ENCODE measurements around the gene TMPRSS9. TPM values are rescaled to one million over a fixed set of nuclear protein-coding genes. Genes with fewer than 3 reads are reported as not detected.
"Not testable (repeated sequence)": the region's sequence is repeated elsewhere in the genome, so short reads cannot be mapped to it uniquely, and the experiment has no call there.

The TMPRSS9 gene
- total and polyA plus RNA-seq, 2 experiments from 2014 or later, result 0.28 TPM; not detected in 1

DNA sequence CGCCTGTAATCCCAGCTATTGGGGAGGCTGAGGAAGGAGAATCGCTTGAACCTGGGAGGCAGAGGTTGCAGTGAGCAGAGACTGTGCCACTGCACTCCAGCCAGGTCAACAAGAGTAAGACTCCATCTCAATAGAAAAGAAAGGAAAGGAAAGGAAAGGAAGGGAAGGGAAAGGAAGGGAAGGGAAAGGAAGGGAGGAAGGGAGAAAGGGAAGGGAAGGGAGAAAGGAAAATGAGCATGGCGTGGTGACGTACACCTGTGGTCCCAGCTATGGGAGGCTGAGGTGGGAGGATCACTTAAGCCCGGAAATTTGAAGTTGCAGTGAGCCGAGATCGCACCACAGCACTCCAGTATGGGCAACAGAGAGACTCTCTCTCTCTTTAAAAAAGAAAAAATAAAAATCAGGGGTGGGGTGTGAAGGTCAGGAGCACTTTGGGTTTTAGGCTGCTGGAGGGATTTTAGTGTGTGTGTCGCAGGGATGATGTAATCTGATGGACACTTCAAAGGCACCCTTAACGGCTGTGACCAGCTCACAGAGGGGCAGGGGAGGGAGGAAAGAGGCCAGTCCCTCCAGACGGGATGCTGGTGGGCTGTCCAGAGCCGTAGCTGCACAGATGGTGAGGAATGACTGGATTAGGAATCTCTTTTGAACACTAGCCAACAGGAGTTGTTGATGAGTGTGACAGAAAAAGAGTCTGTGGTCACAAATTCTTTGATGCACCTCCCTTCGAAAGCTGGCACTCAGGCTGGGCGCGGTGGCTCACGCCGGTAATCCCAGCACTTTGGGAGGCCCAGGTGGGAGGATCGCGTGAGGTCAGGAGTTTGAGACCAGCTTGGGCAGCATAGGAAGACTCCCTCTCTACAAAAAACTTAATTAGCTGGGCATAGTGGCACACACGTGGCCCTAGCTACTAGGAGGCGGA lies 27.6 kb downstream of the TMPRSS9 start:
- no peak for DNase-seq
- 66 to 67% methylated on average over 20 of the region's 20 CpGs for WGBS, 2 experiments (ENCODE audit: low coverage in 1 of 2, low lambda C conversion rate in 2 of 2, missing lambda C conversion rate in 2 of 2)
- H3K27ac ChIP-seq, result no peak overlapping the region
- H3K4me1 ChIP-seq (ENCODE audit: insufficient read depth), result peaks cover 10% of the 10 kb centered on the region
- no peaks in the 10 kb centered on the region for H3K9me3 ChIP-seq (ENCODE audit: low read depth)
- no peaks in the 10 kb centered on the region for H3K79me2 ChIP-seq (ENCODE audit: insufficient read depth)
- no peak overlapping the region for H3K4me2 ChIP-seq (ENCODE audit: unreplicated experiment)
- in situ Hi-C loops (cut with MboI), result loop anchor here (10.0 kb wide), 1 partner anchor 103 kb away; the partner anchor contains the start of gene PEAK3
- no peaks in the 10 kb centered on the region for H3K36me3 ChIP-seq (ENCODE audit: low read depth)
- peaks cover 6% of the 10 kb centered on the region; the same call in 1 of the 2 replicates for H3F3A ChIP-seq (ENCODE audit: insufficient read depth)
- H3K27me3 ChIP-seq (replicated peaks; ENCODE audit: insufficient read depth), result no peaks in the 10 kb centered on the region
- no peak overlapping the region for H2AFZ ChIP-seq
- no peak overlapping the region for H3K9ac ChIP-seq
- TF ChIP-seq EZH2 (IDR thresholded peaks at IDR 0.05; ENCODE audit: insufficient read depth, poor library complexity, severe bottlenecking), result no peak
- no peak for TF ChIP-seq EZH2phosphoT487 (IDR thresholded peaks at IDR 0.05; ENCODE audit: insufficient read depth, low read depth)
- no peaks in the 10 kb centered on the region for H3K9me2 ChIP-seq (ENCODE audit: insufficient read depth)
- H3K4me3 ChIP-seq, result no peak overlapping the region
- no peaks in the 10 kb centered on the region for H4K20me1 ChIP-seq (ENCODE audit: insufficient read depth)

DNA sequence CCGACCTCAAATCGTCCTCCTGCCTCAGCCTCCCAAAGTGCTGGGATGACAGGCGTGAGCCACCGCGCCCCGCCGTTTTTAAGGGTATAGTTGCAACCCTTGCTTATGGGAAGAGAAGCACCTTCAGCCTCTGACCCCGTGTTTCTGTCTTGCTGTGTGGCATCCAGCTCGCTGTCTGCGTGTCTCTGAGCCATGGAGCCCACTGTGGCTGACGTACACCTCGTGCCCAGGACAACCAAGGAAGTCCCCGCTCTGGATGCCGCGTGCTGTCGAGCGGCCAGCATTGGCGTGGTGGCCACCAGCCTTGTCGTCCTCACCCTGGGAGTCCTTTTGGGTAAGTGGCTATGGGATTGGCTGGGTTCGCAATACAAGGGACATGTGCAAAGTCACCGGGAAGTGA lies 29.5 kb downstream of the TMPRSS9 start:
- no peak for DNase-seq
- in situ Hi-C loops (cut with MboI), result loop anchor here (10.0 kb wide), 1 partner anchor 105 kb away; the partner anchor contains the start of gene PEAK3
- no peak overlapping the region for H3K9ac ChIP-seq

DNA sequence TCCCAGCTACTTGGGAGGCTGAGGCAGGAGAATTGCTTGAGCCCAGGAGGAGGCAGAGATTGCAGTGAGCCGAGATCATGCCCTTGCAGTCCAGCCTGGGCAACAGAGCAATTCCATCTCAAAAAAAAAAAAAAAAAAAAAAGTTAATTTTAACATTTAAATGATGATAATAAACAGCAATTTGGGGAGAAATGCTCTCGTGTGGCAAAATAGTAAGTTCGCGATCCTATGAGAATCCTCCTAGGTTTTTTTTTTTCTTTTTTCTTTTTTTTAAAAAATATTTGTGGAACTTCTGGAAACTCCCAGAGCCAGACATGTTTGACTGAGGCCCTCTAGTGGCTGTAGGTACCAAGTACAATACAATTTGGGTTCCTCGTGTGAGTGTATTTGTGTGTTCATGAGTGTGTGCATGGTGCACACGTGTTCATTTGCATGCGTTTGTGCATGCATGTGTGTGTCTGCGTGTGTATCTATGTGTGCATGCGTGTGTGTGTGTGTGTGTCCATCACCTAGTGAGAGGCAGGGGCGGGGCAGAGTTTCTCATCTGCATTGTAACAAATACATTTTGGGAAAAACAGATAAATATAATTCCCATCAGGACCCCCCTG lies 31.2 kb downstream of the TMPRSS9 start:
- no peak overlapping the region for H3K4me3 ChIP-seq
- TF ChIP-seq EZH2 (IDR thresholded peaks at IDR 0.05; ENCODE audit: insufficient read depth, poor library complexity, severe bottlenecking) (no peak), EZH2phosphoT487 (IDR thresholded peaks at IDR 0.05; ENCODE audit: insufficient read depth, low read depth) (no peak)
- no peaks in the 10 kb centered on the region for H3K9me3 ChIP-seq (ENCODE audit: low read depth)
- no peaks in the 10 kb centered on the region for H3F3A ChIP-seq (ENCODE audit: insufficient read depth)
- H2AFZ ChIP-seq, result no peak overlapping the region
- DNase-seq, result peak; percentile 84
- in situ Hi-C loops (cut with MboI), result loop anchor here (10.0 kb wide), 1 partner anchor 236 kb away; the partner anchor contains the start of gene AP3D1
- no peak overlapping the region for H3K4me2 ChIP-seq (ENCODE audit: unreplicated experiment)
- H4K20me1 ChIP-seq (ENCODE audit: insufficient read depth), result no peaks in the 10 kb centered on the region
- no peaks in the 10 kb centered on the region for H3K9me2 ChIP-seq (ENCODE audit: insufficient read depth)
- no peaks in the 10 kb centered on the region for H3K27me3 ChIP-seq (replicated peaks; ENCODE audit: insufficient read depth)
- no peaks in the 10 kb centered on the region for H3K79me2 ChIP-seq (ENCODE audit: insufficient read depth)
- no peaks in the 10 kb centered on the region for H3K4me1 ChIP-seq (ENCODE audit: insufficient read depth)
- no peak overlapping the region for H3K9ac ChIP-seq
- no peak overlapping the region for H3K27ac ChIP-seq
- 4 to 11% methylated on average over 9 to 10 of the region's 10 CpGs for WGBS, 2 experiments (ENCODE audit: low coverage in 1 of 2, low lambda C conversion rate in 2 of 2, missing lambda C conversion rate in 2 of 2)
- H3K36me3 ChIP-seq (ENCODE audit: low read depth), result no peaks in the 10 kb centered on the region

More for the DNA sequence above, 29.5 kb downstream of the TMPRSS9 start:
- Histone ChIP-seq H3F3A (ENCODE audit: insufficient read depth) (no peaks in the 10 kb centered on the region; the same call in 1 of the 2 replicates), H3K4me2 (ENCODE audit: unreplicated experiment) (no peak overlapping the region), H2AFZ (no peak overlapping the region), H3K79me2 (ENCODE audit: insufficient read depth) (no peaks in the 10 kb centered on the region), H3K9me3 (ENCODE audit: low read depth) (no peaks in the 10 kb centered on the region), H3K4me3 (no peak overlapping the region), H3K27ac (no peak overlapping the region), H4K20me1 (ENCODE audit: insufficient read depth) (no peaks in the 10 kb centered on the region), H3K36me3 (ENCODE audit: low read depth) (no peaks in the 10 kb centered on the region), H3K9me2 (ENCODE audit: insufficient read depth) (no peaks in the 10 kb centered on the region), H3K4me1 (ENCODE audit: insufficient read depth) (no peaks in the 10 kb centered on the region), H3K27me3 (replicated peaks; ENCODE audit: insufficient read depth) (no peaks in the 10 kb centered on the region)
- WGBS, 2 experiments (ENCODE audit: low coverage in 1 of 2, low lambda C conversion rate in 2 of 2, missing lambda C conversion rate in 2 of 2), result 72 to 76% methylated on average over 20 to 21 of the region's 21 CpGs
- TF ChIP-seq EZH2phosphoT487 (IDR thresholded peaks at IDR 0.05; ENCODE audit: insufficient read depth, low read depth), result no peak
- TF ChIP-seq EZH2 (IDR thresholded peaks at IDR 0.05; ENCODE audit: insufficient read depth, poor library complexity, severe bottlenecking), result no peak

DNA sequence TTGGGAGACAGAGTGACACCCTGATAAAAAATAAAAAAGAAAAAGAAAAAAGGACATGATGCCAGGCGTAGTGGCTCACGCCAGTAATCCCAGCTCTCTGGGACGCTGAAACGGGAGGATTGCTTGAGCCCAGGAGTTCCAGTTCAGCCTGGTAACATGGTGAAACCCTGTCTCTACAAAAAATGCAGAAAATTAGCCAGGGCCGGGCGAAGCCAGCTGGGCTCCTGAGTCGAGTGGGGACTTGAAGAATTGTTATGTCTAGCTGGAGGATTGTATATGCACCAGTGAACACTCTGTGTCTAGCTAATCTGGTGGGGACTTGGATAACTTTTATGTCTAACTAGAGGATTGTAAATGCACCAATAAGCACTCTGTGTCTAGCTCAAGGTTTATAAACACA lies 32.3 kb downstream of the TMPRSS9 start:
- H3K9ac ChIP-seq, result no peak overlapping the region

DNA sequence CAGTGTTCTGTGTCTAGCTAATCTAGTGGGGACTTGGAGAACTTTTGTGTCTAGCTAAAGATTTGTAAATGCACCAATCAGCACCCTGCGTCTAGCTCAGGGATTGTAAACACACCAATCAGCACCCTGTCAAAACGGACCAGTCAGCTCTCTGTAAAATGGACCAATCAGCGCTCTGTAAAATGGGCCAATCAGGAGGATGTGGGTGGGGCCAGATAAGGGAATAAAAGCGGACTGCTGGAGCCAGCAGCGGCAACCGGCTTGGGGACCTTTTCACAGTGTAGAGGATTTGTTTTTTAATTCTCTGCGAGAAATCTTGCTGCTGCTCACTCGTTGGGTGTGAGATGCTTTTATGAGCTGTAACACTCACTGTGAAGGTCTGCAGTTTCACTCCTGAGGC lies 32.8 kb downstream of the TMPRSS9 start:
- H3K4me1 ChIP-seq (ENCODE audit: insufficient read depth); H4K20me1 ChIP-seq (ENCODE audit: insufficient read depth); H3K27ac ChIP-seq; DNase-seq; H3K27me3 ChIP-seq (replicated peaks; ENCODE audit: insufficient read depth); H3K9me3 ChIP-seq (ENCODE audit: low read depth); H3K4me2 ChIP-seq (ENCODE audit: unreplicated experiment); H3K9me2 ChIP-seq (ENCODE audit: insufficient read depth); H3K36me3 ChIP-seq (ENCODE audit: low read depth); H3K4me3 ChIP-seq; H2AFZ ChIP-seq; H3K9ac ChIP-seq; H3K79me2 ChIP-seq (ENCODE audit: insufficient read depth); H3F3A ChIP-seq (ENCODE audit: insufficient read depth): not testable (repeated sequence)
- 52 to 60% methylated on average over 8 of the region's 8 CpGs for WGBS, 2 experiments (ENCODE audit: low coverage in 1 of 2, low lambda C conversion rate in 2 of 2, missing lambda C conversion rate in 2 of 2)
- in situ Hi-C loops (cut with MboI), result loop anchor here (10.0 kb wide), 1 partner anchor 238 kb away; the partner anchor contains the start of gene AP3D1

More for the DNA sequence above, 32.3 kb downstream of the TMPRSS9 start:
- H3K4me1 ChIP-seq (ENCODE audit: insufficient read depth), result no peaks in the 10 kb centered on the region
- DNase-seq, result no peak
- H3K9me3 ChIP-seq (ENCODE audit: low read depth), result no peaks in the 10 kb centered on the region
- H3K27me3 ChIP-seq (replicated peaks; ENCODE audit: insufficient read depth), result no peaks in the 10 kb centered on the region
- H2AFZ ChIP-seq, result no peak overlapping the region
- no peak overlapping the region for H3K27ac ChIP-seq
- no peak overlapping the region for H3K4me2 ChIP-seq (ENCODE audit: unreplicated experiment)
- TF ChIP-seq EZH2phosphoT487 (IDR thresholded peaks at IDR 0.05; ENCODE audit: insufficient read depth, low read depth) (no peak), EZH2 (IDR thresholded peaks at IDR 0.05; ENCODE audit: insufficient read depth, poor library complexity, severe bottlenecking) (no peak)
- no peaks in the 10 kb centered on the region for H3K9me2 ChIP-seq (ENCODE audit: insufficient read depth)
- no peaks in the 10 kb centered on the region for H3K79me2 ChIP-seq (ENCODE audit: insufficient read depth)
- H3F3A ChIP-seq (ENCODE audit: insufficient read depth), result no peaks in the 10 kb centered on the region
- WGBS, 2 experiments (ENCODE audit: low coverage in 1 of 2, low lambda C conversion rate in 2 of 2, missing lambda C conversion rate in 2 of 2), result 42 to 50% methylated on average over 7 of the region's 7 CpGs
- no peaks in the 10 kb centered on the region for H4K20me1 ChIP-seq (ENCODE audit: insufficient read depth)
- no peak overlapping the region for H3K4me3 ChIP-seq
- no peaks in the 10 kb centered on the region for H3K36me3 ChIP-seq (ENCODE audit: low read depth)
- in situ Hi-C loops (cut with MboI), result loop anchor here (10.0 kb wide), 1 partner anchor 238 kb away; the partner anchor contains the start of gene AP3D1

All from GM23248 (cell line).